ENCODE data around the gene UBE2I. TPM values are rescaled to one million over a fixed set of nuclear protein-coding genes. Genes with fewer than 3 reads are reported as not detected.
A peak's percentile ranks its signal among the peaks of the same experiment; 100 is the strongest.

UBE2I gene
- total RNA-seq, 1 experiment from 2014 or later, result 229 TPM

- peaks cover 8% of the 10 kb centered on the region for H3K4me1 Mint-ChIP-seq
- CTCF ChIA-PET, result interaction anchor here (0.6 to 1.6 kb wide), 3 partner anchors 9 to 739 kb away, joined by 3 to 7 read pairs (median 3); no protein-coding TSS in a partner anchor
- POLR2A ChIA-PET, result interaction anchor here (1.4 to 1.6 kb wide), 2 partner anchors 17 to 22 kb away, joined by 5 to 6 read pairs; no protein-coding TSS in a partner anchor
- peak overlapping the region; percentile 89 for H3K27ac Mint-ChIP-seq
- no peaks in the 10 kb centered on the region for H3K27me3 Mint-ChIP-seq (ENCODE audit: low read depth)
- ATAC-seq, result no peak
- peaks cover 12% of the 10 kb centered on the region; the same call in 1 of the 2 replicates for H3K36me3 Mint-ChIP-seq
- no peaks in the 10 kb centered on the region for H3K9me3 Mint-ChIP-seq
- TF ChIP-seq NR1H2 (CRISPR knock-in tag; IDR thresholded peaks at IDR 0.05) (no peak), ZNF121 (CRISPR knock-in tag; IDR thresholded peaks at IDR 0.05) (no peak), CREM (CRISPR knock-in tag; IDR thresholded peaks at IDR 0.05) (no peak), MLX (CRISPR knock-in tag; IDR thresholded peaks at IDR 0.05) (no peak), ZNF671 (CRISPR knock-in tag; IDR thresholded peaks at IDR 0.05) (no peak), ETV6 (CRISPR knock-in tag; IDR thresholded peaks at IDR 0.05) (no peak), GRHL2 (CRISPR knock-in tag; IDR thresholded peaks at IDR 0.05; ENCODE audit: insufficient replicate concordance, severe bottlenecking) (no peak), ERG (CRISPR knock-in tag; IDR thresholded peaks at IDR 0.05) (no peak), MAX (CRISPR knock-in tag; IDR thresholded peaks at IDR 0.05) (no peak), IRF2 (CRISPR knock-in tag; IDR thresholded peaks at IDR 0.05; ENCODE audit: borderline replicate concordance, low read depth) (no peak), MXD4 (CRISPR knock-in tag; IDR thresholded peaks at IDR 0.05; ENCODE audit: borderline replicate concordance) (no peak), ZNF512 (CRISPR knock-in tag; IDR thresholded peaks at IDR 0.05; ENCODE audit: borderline replicate concordance) (no peak), CDX4 (CRISPR knock-in tag; IDR thresholded peaks at IDR 0.05; ENCODE audit: borderline replicate concordance) (no peak), SMAD4 (CRISPR knock-in tag; IDR thresholded peaks at IDR 0.05) (no peak), STAT6 (CRISPR knock-in tag; conservative IDR thresholded peaks at IDR 0.05; ENCODE audit: low read depth) (no peak), ARID4B (CRISPR knock-in tag; IDR thresholded peaks at IDR 0.05; ENCODE audit: borderline replicate concordance) (no peak), ZMAT4 (CRISPR knock-in tag; IDR thresholded peaks at IDR 0.05) (no peak), ZNF232 (CRISPR knock-in tag; IDR thresholded peaks at IDR 0.05) (no peak), SP1 (CRISPR knock-in tag; conservative IDR thresholded peaks at IDR 0.05) (no peak), FOXP1 (CRISPR knock-in tag; IDR thresholded peaks at IDR 0.05; ENCODE audit: borderline replicate concordance) (no peak)
- DNase-seq (ENCODE audit: low spot score), result no peak
- H3K4me3 Mint-ChIP-seq, result peak overlapping the region; percentile 90
Observed at GRCh38 chr16:1309888-1310831, 724 bp downstream of the UBE2I start.

All from WTC11 (cell line).